ENCODE measurements around the gene MARCHF6. TPM values are rescaled to one million over a fixed set of nuclear protein-coding genes. Genes with fewer than 3 reads are reported as not detected.

Gene MARCHF6
- total RNA-seq, 3 donors from 2014 or later: 141 to 205 (median 165) TPM

DNA sequence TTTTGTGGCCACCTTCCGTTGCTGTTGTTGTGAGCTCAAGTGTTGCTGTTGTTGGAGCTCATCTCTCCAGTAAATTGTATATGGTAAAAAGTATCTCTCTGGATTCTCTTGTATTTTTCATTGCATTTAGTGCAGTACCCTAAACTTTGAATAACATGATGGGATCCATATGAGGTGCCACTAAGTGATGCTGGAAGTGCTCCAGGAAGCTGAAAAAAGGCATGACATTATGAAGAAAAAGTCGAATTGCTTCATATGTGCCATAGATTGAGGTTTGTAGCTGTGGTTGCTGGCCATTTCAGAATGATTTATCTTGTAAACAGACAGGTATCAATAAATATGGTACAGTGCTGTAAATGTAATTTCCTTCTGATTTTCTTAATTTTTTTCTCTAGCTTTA, 5.5 kb downstream of the MARCHF6 start:
- ATAC-seq: no peak
- intact Hi-C loops (cut with DNase I, micrococcal nuclease): no loop called here
- Histone ChIP-seq H3K4me3 (no peak overlapping the region), H3K4me1 (ENCODE audit: low read depth) (peaks cover 3% of the 10 kb centered on the region), H3K36me3 (ENCODE audit: low read depth) (no peaks in the 10 kb centered on the region), H3K9me3 (no peaks in the 10 kb centered on the region)
- DNase-seq: no peak
- TF ChIP-seq, protein P1, sequence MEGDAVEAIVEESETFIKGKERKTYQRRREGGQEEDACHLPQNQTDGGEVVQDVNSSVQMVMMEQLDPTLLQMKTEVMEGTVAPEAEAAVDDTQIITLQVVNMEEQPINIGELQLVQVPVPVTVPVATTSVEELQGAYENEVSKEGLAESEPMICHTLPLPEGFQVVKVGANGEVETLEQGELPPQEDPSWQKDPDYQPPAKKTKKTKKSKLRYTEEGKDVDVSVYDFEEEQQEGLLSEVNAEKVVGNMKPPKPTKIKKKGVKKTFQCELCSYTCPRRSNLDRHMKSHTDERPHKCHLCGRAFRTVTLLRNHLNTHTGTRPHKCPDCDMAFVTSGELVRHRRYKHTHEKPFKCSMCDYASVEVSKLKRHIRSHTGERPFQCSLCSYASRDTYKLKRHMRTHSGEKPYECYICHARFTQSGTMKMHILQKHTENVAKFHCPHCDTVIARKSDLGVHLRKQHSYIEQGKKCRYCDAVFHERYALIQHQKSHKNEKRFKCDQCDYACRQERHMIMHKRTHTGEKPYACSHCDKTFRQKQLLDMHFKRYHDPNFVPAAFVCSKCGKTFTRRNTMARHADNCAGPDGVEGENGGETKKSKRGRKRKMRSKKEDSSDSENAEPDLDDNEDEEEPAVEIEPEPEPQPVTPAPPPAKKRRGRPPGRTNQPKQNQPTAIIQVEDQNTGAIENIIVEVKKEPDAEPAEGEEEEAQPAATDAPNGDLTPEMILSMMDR (IDR thresholded peaks at IDR 0.05): no peak

DNA sequence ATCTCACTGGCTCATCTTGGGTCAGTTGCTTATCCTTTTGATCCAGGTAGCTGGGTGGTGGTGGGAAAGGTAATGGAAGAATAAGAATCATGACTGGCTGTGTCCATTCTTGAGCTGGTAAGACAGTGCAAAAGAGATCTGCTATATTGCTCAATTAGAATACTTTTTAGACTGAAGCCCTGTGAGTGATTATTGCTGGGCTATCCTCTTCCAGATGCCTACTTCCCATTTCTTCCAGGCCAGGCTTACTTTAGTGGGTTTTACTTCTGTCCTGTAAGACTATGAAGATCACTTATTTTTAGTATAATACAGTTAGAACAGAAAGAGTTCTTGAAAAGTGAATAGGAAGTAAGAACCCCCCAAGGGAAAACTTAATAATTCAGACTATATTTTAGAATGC, 7.2 kb downstream of the MARCHF6 start:
- no peak for DNase-seq
- Histone ChIP-seq H3K36me3 (ENCODE audit: low read depth) (no peaks in the 10 kb centered on the region), H3K4me3 (no peak overlapping the region), H3K9me3 (no peaks in the 10 kb centered on the region), H3K4me1 (ENCODE audit: low read depth) (peaks cover 3% of the 10 kb centered on the region)
- ATAC-seq: no peak
- TF ChIP-seq, protein P1 (IDR thresholded peaks at IDR 0.05): no peak
- intact Hi-C loops (cut with DNase I, micrococcal nuclease): loop anchor here in 1 of 2 donors (10.0 kb wide), 1 partner anchor 76 kb away; no protein-coding TSS in a partner anchor

DNA sequence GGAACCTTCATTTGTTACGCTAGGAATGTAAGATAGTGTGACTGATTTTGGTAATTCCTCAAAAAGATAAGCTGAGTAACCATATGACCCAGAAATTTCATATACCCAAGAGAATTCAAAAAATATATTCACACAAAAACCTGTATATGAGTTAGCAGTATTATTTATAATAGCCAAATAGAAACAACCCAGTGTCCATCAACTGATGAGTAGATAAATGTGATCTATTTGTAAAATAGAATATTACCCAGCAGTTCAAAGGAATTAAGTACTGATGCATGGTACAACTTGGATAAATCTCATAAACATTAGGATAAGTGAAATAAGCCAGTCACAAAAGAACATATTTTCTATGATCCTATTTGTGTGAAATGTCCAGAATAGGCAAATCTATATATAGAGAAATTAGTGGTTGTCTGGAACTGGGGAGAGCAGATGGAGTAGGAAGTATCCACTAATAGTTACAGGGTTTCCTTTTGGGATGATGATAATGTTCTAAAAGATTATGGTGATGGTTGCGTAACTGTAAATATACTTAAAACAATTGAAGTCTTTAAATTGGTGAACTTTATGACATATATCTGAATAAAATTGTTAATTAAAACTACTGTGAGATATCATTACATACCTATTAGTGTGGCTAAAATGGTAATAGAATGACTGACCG, 10.2 kb downstream of the MARCHF6 start:
- Histone ChIP-seq H3K36me3 (ENCODE audit: low read depth) (no peaks in the 10 kb centered on the region), H3K4me3 (no peak overlapping the region), H3K4me1 (ENCODE audit: low read depth) (peaks cover 12% of the 10 kb centered on the region), H3K9me3 (no peaks in the 10 kb centered on the region)
- TF ChIP-seq, protein P1 (IDR thresholded peaks at IDR 0.05): no peak
- DNase-seq (no peak), ATAC-seq (no peak)
- intact Hi-C loops (cut with DNase I, micrococcal nuclease): loop anchor here in 1 of 2 donors (10.0 kb wide), 1 partner anchor 79 kb away; no protein-coding TSS in a partner anchor

DNA sequence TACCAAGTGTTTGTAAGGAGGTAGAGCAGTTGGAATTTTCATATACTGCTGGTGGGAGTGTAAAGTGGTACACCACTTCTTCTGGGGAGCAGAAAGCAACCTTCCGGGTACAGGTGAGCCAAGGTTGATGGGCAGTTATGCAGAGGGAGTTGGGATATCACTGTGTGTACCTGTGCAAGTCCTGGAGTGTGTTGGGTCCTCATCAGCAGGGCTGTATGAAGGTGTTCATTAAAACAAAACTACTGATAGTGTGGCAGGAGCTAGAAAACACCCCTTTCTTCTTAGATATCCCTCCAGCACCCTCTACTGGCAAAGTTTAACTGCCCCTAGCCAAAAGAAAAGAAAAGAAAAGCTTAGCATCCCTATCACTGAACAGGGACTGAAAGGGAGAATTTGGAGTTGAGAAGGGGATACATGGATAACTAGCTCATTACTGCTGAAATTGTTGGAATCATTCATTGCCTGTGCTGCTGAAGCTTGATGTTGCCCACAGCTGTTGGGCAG, 10.7 kb downstream of the MARCHF6 start:
- Histone ChIP-seq H3K4me1 (ENCODE audit: low read depth) (peaks cover 12% of the 10 kb centered on the region), H3K9me3 (no peaks in the 10 kb centered on the region), H3K36me3 (ENCODE audit: low read depth) (no peaks in the 10 kb centered on the region), H3K4me3 (no peak overlapping the region)
- intact Hi-C loops (cut with DNase I, micrococcal nuclease): loop anchor here in 1 of 2 donors (10.0 kb wide), 1 partner anchor 79 kb away; no protein-coding TSS in a partner anchor
- peak; percentile 69 for ATAC-seq
- TF ChIP-seq, protein P1 (IDR thresholded peaks at IDR 0.05): no peak
- DNase-seq: peak in 1 of 3 donors; percentile 60

DNA sequence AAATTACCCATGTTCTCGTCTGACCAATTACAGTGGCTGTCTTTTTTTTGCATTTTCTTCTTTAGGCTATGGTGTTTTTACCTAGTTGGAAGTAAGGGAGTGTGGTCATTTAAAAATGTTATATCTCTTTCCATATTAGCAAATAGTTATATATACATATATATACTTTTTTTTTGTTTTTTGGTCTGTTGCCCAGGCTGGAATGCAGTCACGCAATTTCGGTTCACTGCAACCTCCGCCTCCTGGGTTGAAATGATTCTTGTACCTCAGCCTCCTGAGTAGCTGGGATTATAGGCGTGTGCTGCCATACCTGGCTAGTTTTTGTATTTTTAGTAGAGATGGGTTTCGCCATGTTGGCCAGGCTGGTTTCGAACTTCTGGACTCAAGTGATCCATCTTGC, 12.3 kb downstream of the MARCHF6 start:
- Histone ChIP-seq H3K9me3 (no peaks in the 10 kb centered on the region), H3K4me1 (ENCODE audit: low read depth) (peaks cover 12% of the 10 kb centered on the region), H3K36me3 (ENCODE audit: low read depth) (no peaks in the 10 kb centered on the region), H3K4me3 (no peak overlapping the region)
- DNase-seq (no peak), ATAC-seq (no peak)
- intact Hi-C loops (cut with DNase I, micrococcal nuclease): loop anchor here in 1 of 2 donors (10.0 kb wide), 1 partner anchor 81 kb away; no protein-coding TSS in a partner anchor
- TF ChIP-seq, protein P1 (IDR thresholded peaks at IDR 0.05): no peak
